Activated B cell treated with CpG ODN at 0.5 μM for 24 hours (primary cell): Measurements from ENCODE around the gene INPP5A. TPM values are rescaled to one million over a fixed set of nuclear protein-coding genes. Genes with fewer than 3 reads are reported as not detected.

Source experiments
- ATAC-seq: fragments of 200-7000 bp; cut with Tn5 transposase; one replicate; pipeline ENCODE4 v1.10.0; 2021; ENCODE audit warnings: low read depth, mild to moderate bottlenecking, moderate library complexity
- CTCF ChIA-PET: fragments of 350-600 bp; sonication (Branson Sonifier 250); formaldehyde crosslinking; loops from one replicate; lab custom pipeline; 2021; ENCODE audit warnings: antibody characterized with exemption; lab: Charles Lee
- POLR2A ChIA-PET: fragments of 350-600 bp; sonication (Branson Sonifier 250); formaldehyde crosslinking; loops from one replicate; lab custom pipeline; 2021; ENCODE audit warnings: antibody characterized with exemption; lab: Charles Lee
- DNase-seq: peaks from one replicate; pipeline ENCODE4 v3.0.0; 2022
- H3K27ac Mint-ChIP-seq: one replicate; pipeline ENCODE4 v1.8.0; 2020; ENCODE audit warnings: mixed read lengths
- H3K27me3 Mint-ChIP-seq: one replicate; pipeline ENCODE4 v1.8.0; 2021; ENCODE audit warnings: mixed read lengths
- H3K36me3 Mint-ChIP-seq: one replicate; pipeline ENCODE4 v1.8.0; 2021; ENCODE audit warnings: low read depth, mixed read lengths
- H3K4me1 Mint-ChIP-seq: one replicate; pipeline ENCODE4 v1.8.0; 2021; ENCODE audit warnings: mixed read lengths
- H3K4me3 Mint-ChIP-seq: one replicate; pipeline ENCODE4 v1.8.0; 2020; ENCODE audit warnings: mild to moderate bottlenecking, mixed read lengths
- H3K9me3 Mint-ChIP-seq: one replicate; pipeline ENCODE4 v1.8.0; 2020; ENCODE audit warnings: mixed read lengths
- intact Hi-C: fragments of 100-400 bp; cut with micrococcal nuclease; formaldehyde crosslinking; loops from one replicate; pipeline ENCODE4 v1.15.1; 2024
- total RNA-seq: library from RNA; stranded (reverse); gene quantifications from 2 replicates; pipeline ENCODE4 v1.2.3, GENCODE V29; 2022
- TF ChIP-seq, protein P1 (sequence below): fragments of 200-600 bp; IDR thresholded peaks from one replicate; pipeline ENCODE4 v1.8.0; 2022; ENCODE audit warnings: antibody characterized with exemption, mild to moderate bottlenecking

INPP5A gene
- total RNA-seq, 1 donor from 2014 or later = 24.9 TPM

DNA sequence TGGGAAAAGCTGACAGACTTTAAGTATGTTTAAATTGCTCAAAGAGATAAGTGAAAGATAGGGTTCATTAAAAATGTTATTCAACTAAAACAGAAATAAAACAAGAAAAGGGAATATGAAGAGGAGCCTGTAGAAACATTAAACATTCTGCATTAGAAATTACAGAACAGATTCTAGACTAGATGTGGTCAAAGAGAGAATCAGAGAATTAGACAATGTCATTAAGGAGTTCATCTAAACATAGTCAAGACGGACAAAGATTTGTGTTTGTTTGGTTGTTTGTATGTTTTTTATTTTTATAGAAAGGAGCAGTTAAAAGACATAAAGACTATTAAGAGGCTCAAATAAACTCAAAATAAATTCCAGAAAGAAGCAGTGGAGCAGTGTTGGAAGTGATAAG lies 168.4 kb downstream of the INPP5A start:
- H3K4me1 Mint-ChIP-seq = no peaks in the 10 kb centered on the region
- intact Hi-C loops = no loop called here
- peaks cover 71% of the 10 kb centered on the region for H3K36me3 Mint-ChIP-seq
- H3K27me3 Mint-ChIP-seq = no peaks in the 10 kb centered on the region
- ATAC-seq (no peak), DNase-seq (no peak)
- ChIA-PET POLR2A (no interaction called here), CTCF (no interaction called here)
- TF ChIP-seq, protein P1, sequence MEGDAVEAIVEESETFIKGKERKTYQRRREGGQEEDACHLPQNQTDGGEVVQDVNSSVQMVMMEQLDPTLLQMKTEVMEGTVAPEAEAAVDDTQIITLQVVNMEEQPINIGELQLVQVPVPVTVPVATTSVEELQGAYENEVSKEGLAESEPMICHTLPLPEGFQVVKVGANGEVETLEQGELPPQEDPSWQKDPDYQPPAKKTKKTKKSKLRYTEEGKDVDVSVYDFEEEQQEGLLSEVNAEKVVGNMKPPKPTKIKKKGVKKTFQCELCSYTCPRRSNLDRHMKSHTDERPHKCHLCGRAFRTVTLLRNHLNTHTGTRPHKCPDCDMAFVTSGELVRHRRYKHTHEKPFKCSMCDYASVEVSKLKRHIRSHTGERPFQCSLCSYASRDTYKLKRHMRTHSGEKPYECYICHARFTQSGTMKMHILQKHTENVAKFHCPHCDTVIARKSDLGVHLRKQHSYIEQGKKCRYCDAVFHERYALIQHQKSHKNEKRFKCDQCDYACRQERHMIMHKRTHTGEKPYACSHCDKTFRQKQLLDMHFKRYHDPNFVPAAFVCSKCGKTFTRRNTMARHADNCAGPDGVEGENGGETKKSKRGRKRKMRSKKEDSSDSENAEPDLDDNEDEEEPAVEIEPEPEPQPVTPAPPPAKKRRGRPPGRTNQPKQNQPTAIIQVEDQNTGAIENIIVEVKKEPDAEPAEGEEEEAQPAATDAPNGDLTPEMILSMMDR = no peak
- H3K4me3 Mint-ChIP-seq = no peak overlapping the region
- H3K27ac Mint-ChIP-seq = no peak overlapping the region
- peaks cover 10% of the 10 kb centered on the region for H3K9me3 Mint-ChIP-seq

GRCh38 chr10:132706701-132707100 lies 169.1 kb downstream of the INPP5A start:
- intact Hi-C loops = no loop called here
- no peak overlapping the region for H3K27ac Mint-ChIP-seq

GRCh38 chr10:132707121-132707775 lies 169.7 kb downstream of the INPP5A start:
- Mint-ChIP-seq H3K4me1 (no peaks in the 10 kb centered on the region), H3K9me3 (peaks cover 10% of the 10 kb centered on the region), H3K27ac (no peak overlapping the region), H3K4me3 (no peak overlapping the region), H3K27me3 (no peaks in the 10 kb centered on the region), H3K36me3 (peaks cover 77% of the 10 kb centered on the region)
- ChIA-PET CTCF (no interaction called here), POLR2A (no interaction called here)
- TF ChIP-seq, protein P1 = no peak
- intact Hi-C loops = no loop called here
- DNase-seq = no peak
- ATAC-seq = no peak

More at GRCh38 chr10:132706701-132707100, 169.1 kb downstream of the INPP5A start:
- TF ChIP-seq, protein P1 = no peak
- ATAC-seq (no peak), DNase-seq (no peak)
- Mint-ChIP-seq H3K4me1 (no peaks in the 10 kb centered on the region), H3K4me3 (no peak overlapping the region), H3K27me3 (no peaks in the 10 kb centered on the region), H3K36me3 (peaks cover 73% of the 10 kb centered on the region), H3K9me3 (peaks cover 10% of the 10 kb centered on the region)
- ChIA-PET CTCF (no interaction called here), POLR2A (no interaction called here)

DNA sequence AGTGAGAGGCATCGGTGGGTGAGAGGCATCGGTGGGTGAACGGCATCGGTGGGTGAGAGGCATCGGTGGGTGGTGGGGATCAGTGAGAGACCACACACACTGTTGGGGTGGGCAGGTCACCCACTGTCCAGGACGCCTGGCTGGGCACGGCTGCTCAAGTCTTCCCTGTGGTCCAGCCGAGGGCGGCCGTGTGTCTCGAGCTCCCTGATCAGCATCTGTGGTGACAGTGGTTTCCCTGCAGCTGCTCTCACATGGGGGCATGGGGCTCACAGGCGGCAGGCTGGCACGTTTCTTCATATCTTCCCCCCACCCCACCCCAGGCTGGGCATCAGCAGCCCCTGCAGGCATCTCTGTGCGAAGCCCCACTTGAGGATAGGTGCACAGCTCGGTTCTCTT lies 170.2 kb downstream of the INPP5A start:
- ATAC-seq (no peak), DNase-seq (no peak)
- H3K27me3 Mint-ChIP-seq = no peaks in the 10 kb centered on the region
- H3K36me3 Mint-ChIP-seq = peaks cover 78% of the 10 kb centered on the region
- TF ChIP-seq, protein P1 = no peak
- ChIA-PET CTCF (no interaction called here), POLR2A (no interaction called here)
- no peak overlapping the region for H3K4me3 Mint-ChIP-seq
- H3K27ac Mint-ChIP-seq = no peak overlapping the region
- H3K4me1 Mint-ChIP-seq = no peaks in the 10 kb centered on the region
- intact Hi-C loops = no loop called here
- H3K9me3 Mint-ChIP-seq = peaks cover 10% of the 10 kb centered on the region

DNA sequence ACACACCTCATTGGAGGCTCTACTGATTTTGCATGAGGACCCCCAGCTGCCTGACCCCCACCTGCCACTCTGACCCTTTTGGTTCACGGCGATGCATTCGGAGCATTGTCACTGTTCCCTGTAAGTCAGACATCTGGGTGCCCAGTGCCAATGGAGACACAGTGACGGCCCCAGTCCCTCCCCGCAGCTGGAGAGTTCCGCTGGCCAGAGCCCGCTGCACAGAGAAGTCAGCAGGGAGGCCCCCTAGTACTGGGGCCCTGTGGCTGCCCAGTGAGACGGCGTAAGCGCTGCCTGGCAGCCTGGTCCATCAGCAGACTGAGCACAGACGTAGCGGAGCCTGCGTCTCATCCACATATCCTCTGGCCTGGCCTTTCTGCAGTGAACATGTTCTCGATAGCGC lies 170.9 kb downstream of the INPP5A start:
- Mint-ChIP-seq H3K27me3 (no peaks in the 10 kb centered on the region), H3K27ac (no peak overlapping the region), H3K36me3 (peaks cover 80% of the 10 kb centered on the region), H3K4me1 (no peaks in the 10 kb centered on the region), H3K4me3 (no peak overlapping the region), H3K9me3 (peaks cover 10% of the 10 kb centered on the region)
- DNase-seq (no peak), ATAC-seq (no peak)
- intact Hi-C loops = no loop called here
- TF ChIP-seq, protein P1 = no peak
- POLR2A ChIA-PET = no interaction called here
- CTCF ChIA-PET = no interaction called here
